Karpas-422 (cell line): ENCODE results near the gene TMEM30A. TPM values are rescaled to one million over a fixed set of nuclear protein-coding genes. Genes with fewer than 3 reads are reported as not detected.

Source experiments
- DNase-seq: peaks from one replicate; pipeline ENCODE4 v3.0.0-alpha.2; 2015
- H2AFZ ChIP-seq: fragments of 200-600 bp; sonication (generic); 2 replicates; pipeline ENCODE4 v1.6.1; 2014; ENCODE audit warnings: antibody characterized with exemption, low read length, mixed read lengths
- H3K27ac ChIP-seq: fragments of 200-600 bp; sonication (generic); 2 replicates; pipeline ENCODE4 v1.5.1; 2014; ENCODE audit warnings: mild to moderate bottlenecking, low read length, moderate library complexity
- H3K27me3 ChIP-seq: fragments of 200-600 bp; sonication (generic); 2 replicates; pipeline ENCODE4 v1.6.1; 2014; ENCODE audit warnings: low read length, mixed read lengths
- H3K36me3 ChIP-seq: fragments of 200-600 bp; sonication (generic); 2 replicates; pipeline ENCODE4 v1.6.1; 2014; ENCODE audit warnings: low read length, mixed read lengths; ENCODE audit not compliant: insufficient read depth
- H3K4me1 ChIP-seq: fragments of 200-600 bp; sonication (generic); 2 replicates; pipeline ENCODE4 v1.6.1; 2014; ENCODE audit warnings: mild to moderate bottlenecking, low read length, mixed read lengths
- H3K4me2 ChIP-seq: fragments of 200-600 bp; sonication (generic); 2 replicates; pipeline ENCODE4 v1.6.1; 2014; ENCODE audit warnings: low read length, low read depth, mild to moderate bottlenecking; ENCODE audit not compliant: poor library complexity, severe bottlenecking
- H3K4me3 ChIP-seq: fragments of 200-600 bp; sonication (generic); 2 replicates; pipeline ENCODE4 v1.5.1; 2014; ENCODE audit warnings: mild to moderate bottlenecking, antibody characterized with exemption, low read length, mixed read lengths
- H3K79me2 ChIP-seq: fragments of 200-600 bp; sonication (generic); 2 replicates; pipeline ENCODE4 v1.6.1; 2014; ENCODE audit warnings: mild to moderate bottlenecking, low read length, mixed read lengths
- H3K9ac ChIP-seq: fragments of 200-600 bp; sonication (generic); 2 replicates; pipeline ENCODE4 v1.6.0; 2014; ENCODE audit warnings: low read length
- H3K9me2 ChIP-seq: fragments of 200-600 bp; sonication (generic), shearing (Covaris generic); replicated peaks from 2 replicates; pipeline ENCODE4 v1.6.0; 2014; ENCODE audit warnings: mild to moderate bottlenecking, low read length, moderate library complexity; ENCODE audit not compliant: insufficient read depth
- H3K9me3 ChIP-seq: fragments of 300-700, 200-600 bp; sonication (generic); 2 replicates; pipeline ENCODE4 v1.6.1; 2014; ENCODE audit warnings: low read length, mixed read lengths
- H4K20me1 ChIP-seq: fragments of 200-600 bp; sonication (generic); 2 replicates; pipeline ENCODE4 v1.6.1; 2014; ENCODE audit warnings: mild to moderate bottlenecking, antibody characterized with exemption, low read length, low read depth; ENCODE audit not compliant: insufficient read depth
- total RNA-seq: library from RNA; depleted of rRNA; stranded (reverse); fragments of >200 nt; shearing (Covaris generic); gene quantifications from 2 replicates; pipeline ENCODE4 v1.2.3, GENCODE V29; 2014; ENCODE audit warnings: low replicate concordance

Gene TMEM30A
- total RNA-seq, 1 experiment from 2014 or later: 78.5 TPM

GRCh38 chr6:75300531-75300855 is 15.9 kb upstream of the TMEM30A start:
- Histone ChIP-seq H3K9me3 (no peaks in the 10 kb centered on the region), H3K27ac (no peak overlapping the region), H3K4me3 (no peak overlapping the region), H3K27me3 (no peaks in the 10 kb centered on the region), H3K79me2 (no peaks in the 10 kb centered on the region), H3K4me2 (no peak overlapping the region), H4K20me1 (0 out of 2 replicates have a peak, but pooled peaks cover 7% of the 10 kb centered on the region), H3K9me2 (no peaks in the 10 kb centered on the region), H3K36me3 (no peaks in the 10 kb centered on the region), H3K9ac (no peak overlapping the region), H2AFZ (no peak overlapping the region), H3K4me1 (peaks cover 9% of the 10 kb centered on the region)
- no peak for DNase-seq

- peaks cover 9% of the 10 kb centered on the region for H3K4me1 ChIP-seq
- no peaks in the 10 kb centered on the region for H3K9me3 ChIP-seq
- H3K4me3 ChIP-seq: no peak overlapping the region
- H3K9ac ChIP-seq: no peak overlapping the region
- no peaks in the 10 kb centered on the region for H3K9me2 ChIP-seq
- H3K36me3 ChIP-seq: no peaks in the 10 kb centered on the region
- no peaks in the 10 kb centered on the region for H3K27me3 ChIP-seq
- H4K20me1 ChIP-seq: 0 out of 2 replicates have a peak, but pooled peaks cover 7% of the 10 kb centered on the region
- no peaks in the 10 kb centered on the region for H3K79me2 ChIP-seq
- no peak overlapping the region for H3K4me2 ChIP-seq
- H3K27ac ChIP-seq: no peak overlapping the region
- no peak for DNase-seq
- no peak overlapping the region for H2AFZ ChIP-seq
These were observed 15.4 kb upstream of the TMEM30A start for GRCh38 chr6:75299801-75300530.

- H3K36me3 ChIP-seq: no peaks in the 10 kb centered on the region
- no peak overlapping the region for H2AFZ ChIP-seq
- H3K4me3 ChIP-seq: no peak overlapping the region
- H3K79me2 ChIP-seq: no peaks in the 10 kb centered on the region
- no peaks in the 10 kb centered on the region for H3K9me3 ChIP-seq
- peak; percentile 89 for DNase-seq
- no peak overlapping the region for H3K9ac ChIP-seq
- H3K27ac ChIP-seq: no peak overlapping the region
- 0 out of 2 replicates have a peak, but pooled peaks cover 7% of the 10 kb centered on the region for H4K20me1 ChIP-seq
- H3K27me3 ChIP-seq: no peaks in the 10 kb centered on the region
- no peaks in the 10 kb centered on the region for H3K9me2 ChIP-seq
- H3K4me1 ChIP-seq: peaks cover 12% of the 10 kb centered on the region
- no peak overlapping the region for H3K4me2 ChIP-seq
These were observed 12.5 kb upstream of the TMEM30A start for GRCh38 chr6:75296811-75297779.

GRCh38 chr6:75292555-75292954 is 8.0 kb upstream of the TMEM30A start:
- no peak for DNase-seq
- peaks cover 18% of the 10 kb centered on the region; the same call in 1 of the 2 replicates for H3K79me2 ChIP-seq
- no peaks in the 10 kb centered on the region for H3K9me3 ChIP-seq
- H3K9ac ChIP-seq: no peak overlapping the region
- no peak overlapping the region for H3K4me2 ChIP-seq
- H3K4me3 ChIP-seq: no peak overlapping the region
- no peaks in the 10 kb centered on the region for H3K9me2 ChIP-seq
- no peaks in the 10 kb centered on the region for H4K20me1 ChIP-seq
- no peaks in the 10 kb centered on the region for H3K36me3 ChIP-seq
- peaks cover 8% of the 10 kb centered on the region for H3K4me1 ChIP-seq
- no peaks in the 10 kb centered on the region for H3K27me3 ChIP-seq
- no peak overlapping the region for H3K27ac ChIP-seq
- H2AFZ ChIP-seq: no peak overlapping the region

GRCh38 chr6:75291744-75292143 is 7.2 kb upstream of the TMEM30A start:
- H3K79me2 ChIP-seq: peaks cover 26% of the 10 kb centered on the region
- no peaks in the 10 kb centered on the region for H3K27me3 ChIP-seq
- H3K27ac ChIP-seq: no peak overlapping the region
- no peak overlapping the region for H2AFZ ChIP-seq
- H3K4me2 ChIP-seq: no peak overlapping the region
- DNase-seq: no peak
- peaks cover 16% of the 10 kb centered on the region for H3K4me1 ChIP-seq
- H3K9me3 ChIP-seq: no peaks in the 10 kb centered on the region
- no peaks in the 10 kb centered on the region for H3K9me2 ChIP-seq
- no peaks in the 10 kb centered on the region for H4K20me1 ChIP-seq
- H3K4me3 ChIP-seq: no peak overlapping the region
- no peak overlapping the region for H3K9ac ChIP-seq
- no peaks in the 10 kb centered on the region for H3K36me3 ChIP-seq

GRCh38 chr6:75291331-75291730 is 6.7 kb upstream of the TMEM30A start:
- Histone ChIP-seq H3K4me2 (no peak overlapping the region), H4K20me1 (no peaks in the 10 kb centered on the region), H3K9ac (no peak overlapping the region), H3K4me1 (peaks cover 21% of the 10 kb centered on the region), H3K79me2 (peaks cover 30% of the 10 kb centered on the region), H3K9me3 (no peaks in the 10 kb centered on the region), H3K27ac (no peak overlapping the region), H3K4me3 (no peak overlapping the region), H3K9me2 (no peaks in the 10 kb centered on the region), H3K27me3 (no peaks in the 10 kb centered on the region), H3K36me3 (no peaks in the 10 kb centered on the region), H2AFZ (no peak overlapping the region)
- no peak for DNase-seq

GRCh38 chr6:75290136-75290945 is 5.7 kb upstream of the TMEM30A start:
- Histone ChIP-seq H3K79me2 (peaks cover 40% of the 10 kb centered on the region), H3K27me3 (no peaks in the 10 kb centered on the region), H3K4me3 (no peak overlapping the region), H4K20me1 (no peaks in the 10 kb centered on the region), H3K9me3 (no peaks in the 10 kb centered on the region), H3K9me2 (no peaks in the 10 kb centered on the region), H3K36me3 (no peaks in the 10 kb centered on the region), H3K4me2 (no peak overlapping the region), H2AFZ (no peak overlapping the region), H3K4me1 (peaks cover 28% of the 10 kb centered on the region), H3K9ac (no peak overlapping the region), H3K27ac (no peak overlapping the region)
- DNase-seq: no peak
